Measurements from ENCODE around the gene RANBP10. TPM values are rescaled to one million over a fixed set of nuclear protein-coding genes. Genes with fewer than 3 reads are reported as not detected.
A peak's percentile ranks its signal among the peaks of the same experiment; 100 is the strongest.

Gene RANBP10
- total RNA-seq (20.6 and 25.6 TPM in 2 replicates), polyA plus RNA-seq (28.3 and 28.8 TPM in 2 replicates), polyA minus RNA-seq (39.8 and 43.8 TPM in 2 replicates), Bru-seq, nascent RNA (percentile 67 among the genes with signal in this experiment), BruChase-seq, experiment 1, labeled RNA remaining after a 6-hour chase (percentile 78 among the genes with signal in this experiment), BruChase-seq, experiment 2, labeled RNA remaining after a 2-hour chase (percentile 77 among the genes with signal in this experiment)
- polyA plus RNA-seq (2011; cell fraction: cytosol; rRNA removed), result 16.6 and 17.2 TPM in 2 replicates
- 62.4 and 65.0 TPM in 2 replicates for polyA plus RNA-seq (2011; cell fraction: nucleus; rRNA removed)
- 15.2 and 15.6 TPM in 2 replicates for polyA plus RNA-seq (2012)
- polyA minus RNA-seq (2011; cell fraction: cytosol; rRNA and poly(A)+ RNA removed), result 7.4 TPM
- 22.9 and 25.6 TPM in 2 replicates for polyA minus RNA-seq (2011; cell fraction: nucleus; rRNA and poly(A)+ RNA removed)
- long read RNA-seq, full-length matches to known transcripts, result 12 of 27 reads
- long read RNA-seq, partial matches to known transcripts, result 5 of 27 reads
- long read RNA-seq, other reads (novel, unspliced or antisense), result 10 of 27 reads

DNA sequence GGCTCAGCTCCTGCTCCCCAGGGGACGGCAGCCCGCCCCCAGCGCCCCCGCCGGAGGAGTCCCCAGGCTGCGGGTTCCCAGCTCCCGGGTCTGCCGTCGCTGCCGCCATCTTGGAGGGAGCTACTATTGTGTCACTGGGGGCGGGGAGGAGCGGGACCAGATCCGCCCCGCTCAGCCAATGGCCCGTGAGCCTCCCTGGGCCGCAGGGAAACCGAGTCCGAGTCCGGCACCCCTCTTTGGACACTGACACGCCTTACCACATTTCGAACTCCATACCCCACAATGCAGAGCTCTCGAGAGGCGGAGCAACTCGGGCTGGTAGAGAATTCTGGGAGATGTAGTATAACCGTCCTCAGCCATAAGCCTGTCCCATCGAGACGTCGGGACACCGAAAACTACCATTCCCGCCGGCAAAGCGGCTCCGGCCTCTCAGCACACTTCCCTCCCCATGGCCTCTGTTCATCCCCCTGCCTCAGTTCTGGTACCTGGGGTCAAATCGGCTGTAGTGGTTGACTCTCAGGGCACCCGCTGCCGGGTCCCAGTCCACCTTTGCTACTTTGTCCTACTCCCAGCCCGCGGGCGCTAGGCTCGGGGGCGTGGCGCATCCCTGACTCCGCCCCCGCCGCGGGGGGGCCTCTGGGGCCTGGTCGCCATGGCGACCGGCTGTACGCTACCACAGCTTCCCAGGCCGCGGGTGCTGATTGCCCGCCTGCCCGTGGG lies at the start of gene RANBP10, which contains the start of gene TSNAXIP1:
Gene RANBP10 (minus strand): TSS at position 133 of the 720 bp plus-strand sequence. CDS start 24 bp downstream, at position 109.
Gene TSNAXIP1 (plus strand): TSS at position 462 of the 720 bp plus-strand sequence. CDS start 261 bp downstream, outside the sequence.
- no TSS peak for BruUV-seq (replicated peaks)
- Histone ChIP-seq H4K20me1 (replicated peaks; ENCODE audit: control insufficient read depth, extremely low read depth, insufficient read depth, low read length) (no peaks in the 10 kb centered on the region), H3K27me3 (ENCODE audit: control insufficient read depth in 2 of 2, insufficient read depth in 2 of 2, low read length in 2 of 2) (no peaks in the 10 kb centered on the region), H3K4me1 (ENCODE audit: control insufficient read depth, extremely low read depth, insufficient read depth, low read length) (peaks cover 11% of the 10 kb centered on the region), H3K9me1 (replicated peaks; ENCODE audit: control insufficient read depth, extremely low read depth, insufficient read depth, low read length) (no peaks in the 10 kb centered on the region), H3K36me3 (ENCODE audit: control insufficient read depth in 2 of 2, extremely low read depth in 1 of 2, insufficient read depth in 2 of 2, low read length in 2 of 2) (peaks cover 0 to 5% of the 10 kb centered on the region in 2 experiments), H3K9me3 (replicated peaks; ENCODE audit: control insufficient read depth, insufficient read depth, low read length) (no peaks in the 10 kb centered on the region), H3K9ac (replicated peaks; ENCODE audit: extremely low read depth, insufficient read depth, low read length) (peak within 1 kb of the TSS; percentile 89), H2AFZ (ENCODE audit: low read depth, low read length) (peak within 1 kb of the TSS; percentile 97), H3K4me3 (replicated peaks in 1 of 3; ENCODE audit: insufficient read depth in 1 of 3, low read depth in 1 of 3, low read length in 3 of 3) (peak within 1 kb of the TSS; percentile 71 to 90 (median 81)), H3K27ac (ENCODE audit: insufficient read depth, low read depth, low read length) (peak within 1 kb of the TSS; percentile 59), H3K79me2 (ENCODE audit: control insufficient read depth, insufficient read depth, low read length) (peaks cover 33% of the 10 kb centered on the region), H3K4me2 (ENCODE audit: insufficient read depth, low read length) (peak within 1 kb of the TSS; percentile 69)
- intact Hi-C loops (cut with micrococcal nuclease) (loop anchor here (1.0 to 10.0 kb wide), 4 partner anchors 36 to 282 kb away; partner anchors contain the start of genes GFOD2 and RIPOR1), dilution Hi-C loops (cut with MboI; ENCODE audit: extremely low pct_ligation_motif_present, low sequenced_read_pairs) (no loop called here)
- peak; percentile 99 for FAIRE-seq
- DNase-seq (ENCODE audit: low read depth, low spot score), result peak; percentile 100
- ChIA-PET CTCF (interaction anchor here (0.8 to 3.1 kb wide), 15 partner anchors 8 to 326 kb away, joined by 3 to 48 read pairs (median 4); partner anchors contain the start of genes ATP6V0D1 and GFOD2), POLR2A (interaction anchor here (0.6 to 2.7 kb wide), 8 partner anchors 10 to 234 kb away, joined by 3 to 7 read pairs (median 4); partner anchors contain the start of gene GFOD2)
- TF ChIP-seq FOS (IDR thresholded peaks at IDR 0.05; ENCODE audit: borderline replicate concordance, insufficient read depth, low read length), result no peak
- TF ChIP-seq POLR2AphosphoS5 (IDR thresholded peaks at IDR 0.05; ENCODE audit: insufficient read depth, low read depth, low read length), result peak; percentile 94
- no peak for TF ChIP-seq GATA2 (IDR thresholded peaks at IDR 0.05; ENCODE audit: insufficient read depth, insufficient read length, low read depth, low read length)
- TF ChIP-seq JUN (IDR thresholded peaks at IDR 0.05; ENCODE audit: borderline replicate concordance, insufficient read depth, insufficient read length, low read depth), result no peak
- TF ChIP-seq, protein P1, sequence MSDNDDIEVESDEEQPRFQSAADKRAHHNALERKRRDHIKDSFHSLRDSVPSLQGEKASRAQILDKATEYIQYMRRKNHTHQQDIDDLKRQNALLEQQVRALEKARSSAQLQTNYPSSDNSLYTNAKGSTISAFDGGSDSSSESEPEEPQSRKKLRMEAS (IDR thresholded peaks at IDR 0.05; ENCODE audit: insufficient read depth, insufficient read length), result no peak
- peak; percentile 96 for TF ChIP-seq POLR2A (IDR thresholded peaks at IDR 0.05; ENCODE audit: low read depth, low read length)

All from endothelial cell of umbilical vein (primary cell).